IMR-90 (cell line): ENCODE data around the gene UBE2M.

Experiments
- BHLHE40 ChIP-seq: fragments of 150-350 bp; IDR thresholded peaks from 2 replicates; pipeline ENCODE4 v1.6.1; 2016; ENCODE audit warnings: mild to moderate bottlenecking, low read depth, low read length
- CEBPB ChIP-seq: IDR thresholded peaks from 2 replicates; pipeline ENCODE4 v1.6.1; 2012; ENCODE audit warnings: low read depth, low read length, improper control_type of control experiment
- CTCF ChIP-seq: conservative IDR thresholded peaks from 2 replicates; pipeline ENCODE4 v1.5.1; 2012; ENCODE audit warnings: mild to moderate bottlenecking, low read depth, low read length, improper control_type of control experiment
- ELK1 ChIP-seq: fragments of 150-350 bp; IDR thresholded peaks from 2 replicates; pipeline ENCODE4 v1.6.1; 2016; ENCODE audit warnings: low read depth, mild to moderate bottlenecking, low read length, moderate library complexity, borderline replicate concordance
- FOS ChIP-seq: fragments of 150-350 bp; IDR thresholded peaks from 2 replicates; pipeline ENCODE4 v1.6.1; 2016; ENCODE audit warnings: low read depth, low read length
- MAFK ChIP-seq: IDR thresholded peaks from 2 replicates; pipeline ENCODE4 v1.6.1; 2012; ENCODE audit warnings: low read depth, low read length, improper control_type of control experiment
- MAZ ChIP-seq: IDR thresholded peaks from 2 replicates; pipeline ENCODE4 v1.6.1; 2012; ENCODE audit warnings: low read depth, mild to moderate bottlenecking, low read length, improper control_type of control experiment, moderate library complexity, borderline replicate concordance
- NFE2L2 ChIP-seq: fragments of 150-350 bp; IDR thresholded peaks from 2 replicates; pipeline ENCODE4 v1.6.1; 2016; ENCODE audit warnings: low read depth, mild to moderate bottlenecking, low read length
- POLR2A ChIP-seq: IDR thresholded peaks from 2 replicates; pipeline ENCODE4 v1.6.1; 2012; ENCODE audit warnings: mild to moderate bottlenecking, low read depth, low read length
- RAD21 ChIP-seq: IDR thresholded peaks from 2 replicates; pipeline ENCODE4 v1.6.1; 2012; ENCODE audit warnings: low read length, improper control_type of control experiment
- RCOR1 ChIP-seq: IDR thresholded peaks from 2 replicates; pipeline ENCODE4 v1.6.1; 2012; ENCODE audit warnings: mild to moderate bottlenecking, low read length, improper control_type of control experiment; ENCODE audit not compliant: insufficient replicate concordance
- SMC3 ChIP-seq: fragments of 150-350 bp; IDR thresholded peaks from 2 replicates; pipeline ENCODE4 v1.6.1; 2016; ENCODE audit warnings: low read depth, mild to moderate bottlenecking, antibody characterized with exemption, low read length, moderate library complexity
- TF ChIP-seq, protein P1 (sequence below): fragments of 150-350 bp; IDR thresholded peaks from 2 replicates; pipeline ENCODE4 v1.6.1; 2017; ENCODE audit warnings: mild to moderate bottlenecking, antibody characterized with exemption, low read length, low read depth

GRCh38 chr19:58584498-58585441 is 26.4 kb upstream of the UBE2M start:
- TF ChIP-seq CTCF, result no peak
- TF ChIP-seq POLR2A, result no peak
- TF ChIP-seq BHLHE40, result no peak
- no peak for TF ChIP-seq RAD21
- TF ChIP-seq MAZ, result no peak
- TF ChIP-seq, protein P1, sequence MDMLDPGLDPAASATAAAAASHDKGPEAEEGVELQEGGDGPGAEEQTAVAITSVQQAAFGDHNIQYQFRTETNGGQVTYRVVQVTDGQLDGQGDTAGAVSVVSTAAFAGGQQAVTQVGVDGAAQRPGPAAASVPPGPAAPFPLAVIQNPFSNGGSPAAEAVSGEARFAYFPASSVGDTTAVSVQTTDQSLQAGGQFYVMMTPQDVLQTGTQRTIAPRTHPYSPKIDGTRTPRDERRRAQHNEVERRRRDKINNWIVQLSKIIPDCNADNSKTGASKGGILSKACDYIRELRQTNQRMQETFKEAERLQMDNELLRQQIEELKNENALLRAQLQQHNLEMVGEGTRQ, result no peak
- no peak for TF ChIP-seq SMC3
- no peak for TF ChIP-seq FOS
- no peak for TF ChIP-seq CEBPB
- TF ChIP-seq NFE2L2, result no peak
- no peak for TF ChIP-seq RCOR1
- no peak for TF ChIP-seq ELK1
- no peak for TF ChIP-seq MAFK
